ENCODE measurements around the gene PRLR. TPM values are rescaled to one million over a fixed set of nuclear protein-coding genes. Genes with fewer than 3 reads are reported as not detected.

PRLR gene
- total RNA-seq, 4 donors from 2014 or later = 9.1 to 69.5 (median 54.1) TPM

DNA sequence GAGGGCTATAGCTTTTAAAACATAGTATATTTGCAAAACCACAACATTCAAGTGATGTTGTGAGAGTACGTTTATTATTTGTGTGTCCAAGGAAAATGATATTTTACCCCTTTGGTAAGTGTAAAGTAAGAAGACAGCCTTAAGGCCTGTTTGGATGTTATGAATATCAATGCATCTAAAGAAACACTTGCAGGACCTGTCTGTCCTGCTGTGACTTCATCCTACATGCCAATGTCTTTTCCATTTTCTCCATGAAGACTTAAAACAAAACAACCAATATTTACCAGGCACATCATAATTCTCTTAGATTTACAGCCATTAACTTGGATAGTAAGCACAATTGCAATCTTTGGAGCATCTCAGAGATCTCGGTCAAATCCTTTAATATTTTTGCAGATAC lies 29.0 kb downstream of the PRLR start:
- Histone ChIP-seq H3K36me3 (no peaks in the 10 kb centered on the region), H3K4me3 (no peak overlapping the region), H3K27ac (no peak overlapping the region), H3K9me3 (no peaks in the 10 kb centered on the region), H3K4me1 (peaks cover 0 to 36% (median 4%) of the 10 kb centered on the region in 4 donors), H3K27me3 (no peaks in the 10 kb centered on the region)
- DNase-seq = no peak
- TF ChIP-seq CTCF (IDR thresholded peaks at IDR 0.05) (no peak), POLR2A (IDR thresholded peaks at IDR 0.05) (no peak)

- H3K36me3 ChIP-seq = no peaks in the 10 kb centered on the region
- no peak for DNase-seq
- TF ChIP-seq POLR2A (IDR thresholded peaks at IDR 0.05) (no peak), CTCF (IDR thresholded peaks at IDR 0.05) (no peak)
- no peak overlapping the region for H3K27ac ChIP-seq
- H3K4me1 ChIP-seq = peaks cover 0 to 41% (median 6%) of the 10 kb centered on the region in 4 donors
- no peaks in the 10 kb centered on the region for H3K9me3 ChIP-seq
- no peak overlapping the region for H3K4me3 ChIP-seq
- no peaks in the 10 kb centered on the region for H3K27me3 ChIP-seq
These were observed 30.4 kb downstream of the PRLR start for GRCh38 chr5:35199886-35200285.

DNA sequence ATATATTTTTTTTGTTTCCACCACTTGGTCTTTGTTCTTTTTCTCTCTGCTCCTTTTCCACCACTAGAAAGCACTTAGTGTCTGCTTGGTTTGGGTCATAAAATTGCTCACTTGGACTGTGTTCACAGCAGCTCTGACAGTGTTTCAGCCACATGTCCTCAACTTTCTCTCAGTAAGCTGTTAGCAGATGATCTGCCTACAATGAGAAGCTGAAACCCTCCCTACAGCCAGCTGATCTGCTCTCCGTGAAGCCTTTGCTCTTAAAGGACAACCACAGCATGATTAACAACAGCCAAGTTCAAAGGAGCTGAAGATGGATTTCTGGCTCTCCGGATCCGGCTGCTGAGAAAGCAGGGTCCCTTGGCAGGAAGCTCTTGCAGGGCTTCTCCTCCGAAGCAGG lies 31.6 kb downstream of the PRLR start:
- H3K36me3 ChIP-seq = no peaks in the 10 kb centered on the region
- peak overlapping the region in 2 of 4 donors; percentile 44 to 54 for H3K27ac ChIP-seq
- no peak for TF ChIP-seq POLR2A (IDR thresholded peaks at IDR 0.05)
- TF ChIP-seq CTCF (IDR thresholded peaks at IDR 0.05) = no peak
- H3K4me3 ChIP-seq = no peak overlapping the region
- H3K4me1 ChIP-seq = peaks cover 0 to 48% (median 11%) of the 10 kb centered on the region in 4 donors
- H3K9me3 ChIP-seq = no peaks in the 10 kb centered on the region
- no peaks in the 10 kb centered on the region for H3K27me3 ChIP-seq
- DNase-seq = no peak

DNA sequence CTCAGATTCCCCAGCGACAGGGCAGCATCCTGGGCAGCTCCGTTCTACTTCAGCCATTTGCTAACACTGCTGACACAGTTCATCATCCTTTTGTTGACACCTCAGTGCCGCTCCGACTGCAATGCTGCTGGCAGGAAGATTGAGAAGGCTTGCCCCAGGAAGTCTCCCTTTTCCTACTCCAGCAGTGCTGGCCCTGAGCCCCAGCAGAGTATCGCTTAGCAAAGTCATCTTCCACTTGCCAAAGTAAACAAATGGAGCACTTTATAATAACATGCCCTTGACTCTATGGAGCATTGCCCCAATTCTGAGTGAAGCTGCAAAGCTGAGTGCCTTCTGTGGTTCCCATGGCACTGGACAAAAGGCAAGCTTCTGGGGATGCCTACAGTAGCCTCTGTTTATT lies 32.2 kb downstream of the PRLR start:
- Histone ChIP-seq H3K27ac (peak overlapping the region in 2 of 4 donors; percentile 44 to 67), H3K4me1 (peaks cover 0 to 53% (median 11%) of the 10 kb centered on the region in 4 donors), H3K4me3 (no peak overlapping the region), H3K36me3 (no peaks in the 10 kb centered on the region), H3K27me3 (no peaks in the 10 kb centered on the region), H3K9me3 (no peaks in the 10 kb centered on the region)
- TF ChIP-seq POLR2A (IDR thresholded peaks at IDR 0.05) = no peak
- TF ChIP-seq CTCF (IDR thresholded peaks at IDR 0.05) = no peak
- peak in 2 of 3 donors; percentile 68 to 69 for DNase-seq

DNA sequence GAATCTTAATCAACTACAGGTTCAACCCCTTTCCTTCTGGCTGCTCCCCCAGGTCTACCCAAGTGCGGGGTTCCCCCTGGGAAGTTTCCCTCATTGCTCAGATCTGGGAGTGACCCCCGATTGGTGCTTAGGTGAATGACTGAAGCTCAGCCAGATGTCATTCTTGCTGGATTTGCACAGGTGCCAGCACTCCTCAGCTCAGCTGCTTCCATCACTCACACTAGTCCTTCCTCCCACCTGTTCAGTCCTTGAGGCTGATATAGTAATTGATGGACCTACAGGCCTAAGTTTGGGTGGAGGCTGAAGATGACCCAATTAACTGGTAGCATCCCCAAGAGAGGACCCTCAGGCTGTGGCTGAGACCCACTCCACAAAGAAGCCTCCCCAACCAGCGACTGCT lies 32.9 kb downstream of the PRLR start:
- no peaks in the 10 kb centered on the region for H3K9me3 ChIP-seq
- H3K27me3 ChIP-seq = no peaks in the 10 kb centered on the region
- no peak for TF ChIP-seq CTCF (IDR thresholded peaks at IDR 0.05)
- H3K36me3 ChIP-seq = no peaks in the 10 kb centered on the region
- peak overlapping the region in 2 of 4 donors; percentile 44 to 67 for H3K27ac ChIP-seq
- H3K4me1 ChIP-seq = peaks cover 0 to 48% (median 11%) of the 10 kb centered on the region in 4 donors
- H3K4me3 ChIP-seq = no peak overlapping the region
- no peak for DNase-seq

GRCh38 chr5:35195472-35195852 lies 34.8 kb downstream of the PRLR start:
- Histone ChIP-seq H3K36me3 (no peaks in the 10 kb centered on the region), H3K27me3 (no peaks in the 10 kb centered on the region), H3K4me3 (peak overlapping the region; percentile 2 to 60 (median 28)), H3K4me1 (peaks cover 0 to 48% (median 11%) of the 10 kb centered on the region in 4 donors), H3K9me3 (no peaks in the 10 kb centered on the region), H3K27ac (peak overlapping the region; percentile 55 to 85 (median 65))
- TF ChIP-seq POLR2A (IDR thresholded peaks at IDR 0.05) = peak; percentile 59 to 64
- TF ChIP-seq CTCF (IDR thresholded peaks at IDR 0.05) = no peak
- DNase-seq = peak in 1 of 3 donors; percentile 58

Measured in Peyer's patch (tissue), 4 donors.